MM.1S (cell line): ENCODE measurements around the gene RAI2.

Source experiments
- DNase-seq: peaks from one replicate; pipeline ENCODE4 v3.0.0-alpha.2; 2015
- H2AFZ ChIP-seq: fragments of 300-600 bp; sonication (generic); 2 replicates; pipeline ENCODE4 v1.6.0; 2016; ENCODE audit warnings: antibody characterized with exemption, low read length
- H3F3A ChIP-seq: fragments of 300-600 bp; sonication (generic); 2 replicates; pipeline ENCODE4 v1.6.1; 2016; ENCODE audit warnings: mild to moderate bottlenecking, antibody characterized with exemption, low read length, moderate library complexity, mixed read lengths; ENCODE audit not compliant: insufficient read depth
- H3K27ac ChIP-seq: fragments of 300-600 bp; sonication (generic); 2 replicates; pipeline ENCODE4 v1.5.1; 2016; ENCODE audit warnings: mild to moderate bottlenecking, low read length
- H3K27me3 ChIP-seq: fragments of 300-600 bp; sonication (generic); replicated peaks from 2 replicates; pipeline ENCODE4 v1.6.0; 2016; ENCODE audit warnings: low read length; ENCODE audit not compliant: insufficient read depth
- H3K36me3 ChIP-seq: fragments of 300-600 bp; sonication (generic); replicated peaks from 2 replicates; pipeline ENCODE4 v1.6.1; 2016; ENCODE audit warnings: mild to moderate bottlenecking, low read length, mixed read lengths; ENCODE audit not compliant: insufficient read depth
- H3K4me1 ChIP-seq: fragments of 300-600 bp; sonication (generic); 2 replicates; pipeline ENCODE4 v1.6.1; 2016; ENCODE audit warnings: low read length, mixed read lengths
- H3K4me2 ChIP-seq: fragments of 300-600 bp; sonication (generic); 2 replicates; pipeline ENCODE4 v1.6.0; 2016; ENCODE audit warnings: low read depth, low read length
- H3K4me3 ChIP-seq: fragments of 300-600 bp; sonication (generic); 2 replicates; pipeline ENCODE4 v1.5.1; 2016; ENCODE audit warnings: low read length, mixed read lengths
- H3K79me2 ChIP-seq: fragments of 300-600 bp; sonication (generic); 2 replicates; pipeline ENCODE4 v1.6.1; 2016; ENCODE audit warnings: mixed run types, low read length, mixed read lengths
- H3K9ac ChIP-seq: fragments of 300-600 bp; sonication (generic); 2 replicates; pipeline ENCODE4 v1.6.1; 2016; ENCODE audit warnings: low read length, mixed read lengths
- H3K9me2 ChIP-seq: fragments of 300-600 bp; sonication (generic); replicated peaks from 2 replicates; pipeline ENCODE4 v1.6.1; 2016; ENCODE audit warnings: mild to moderate bottlenecking, low read length, mixed read lengths; ENCODE audit not compliant: insufficient read depth
- H3K9me3 ChIP-seq: fragments of 300-600 bp; sonication (generic); replicated peaks from 2 replicates; pipeline ENCODE4 v1.6.1; 2016; ENCODE audit warnings: mild to moderate bottlenecking, low read length, mixed read lengths; ENCODE audit not compliant: insufficient read depth
- H4K20me1 ChIP-seq: fragments of 300-600 bp; sonication (generic); 2 replicates; pipeline ENCODE4 v1.6.1; 2016; ENCODE audit warnings: mild to moderate bottlenecking, low read length, moderate library complexity, mixed read lengths; ENCODE audit not compliant: insufficient read depth
- EZH2 ChIP-seq: fragments of 300-600 bp; sonication (generic); optimal IDR thresholded peaks from 2 replicates; pipeline ENCODE3; 2017; ENCODE audit warnings: low read depth, mild to moderate bottlenecking, antibody characterized with exemption, low read length, mixed read lengths
- EZH2phosphoT487 ChIP-seq: fragments of 300-600 bp; sonication (generic); IDR thresholded peaks from 2 replicates; pipeline ENCODE4 v1.6.1; 2018; ENCODE audit warnings: antibody characterized with exemption, low read length
- TF ChIP-seq, protein P1 (sequence below): fragments of 300-600 bp; sonication (generic); IDR thresholded peaks from 2 replicates; pipeline ENCODE4 v1.5.1; 2016; ENCODE audit warnings: antibody characterized with exemption, low read length, mixed read lengths

Gene RAI2

GRCh38 chrX:17854069-17854468 is 7.0 kb downstream of the RAI2 start:
- Histone ChIP-seq H3K27ac (no peak overlapping the region), H4K20me1 (no peaks in the 10 kb centered on the region), H3K4me1 (no peaks in the 10 kb centered on the region), H3K4me2 (no peak overlapping the region), H2AFZ (no peak overlapping the region), H3K27me3 (no peaks in the 10 kb centered on the region), H3K4me3 (no peak overlapping the region), H3K9me3 (no peaks in the 10 kb centered on the region), H3K79me2 (no peaks in the 10 kb centered on the region), H3K9ac (no peak overlapping the region), H3K9me2 (no peaks in the 10 kb centered on the region), H3K36me3 (no peaks in the 10 kb centered on the region), H3F3A (no peaks in the 10 kb centered on the region)
- DNase-seq = no peak
- TF ChIP-seq, protein P1, sequence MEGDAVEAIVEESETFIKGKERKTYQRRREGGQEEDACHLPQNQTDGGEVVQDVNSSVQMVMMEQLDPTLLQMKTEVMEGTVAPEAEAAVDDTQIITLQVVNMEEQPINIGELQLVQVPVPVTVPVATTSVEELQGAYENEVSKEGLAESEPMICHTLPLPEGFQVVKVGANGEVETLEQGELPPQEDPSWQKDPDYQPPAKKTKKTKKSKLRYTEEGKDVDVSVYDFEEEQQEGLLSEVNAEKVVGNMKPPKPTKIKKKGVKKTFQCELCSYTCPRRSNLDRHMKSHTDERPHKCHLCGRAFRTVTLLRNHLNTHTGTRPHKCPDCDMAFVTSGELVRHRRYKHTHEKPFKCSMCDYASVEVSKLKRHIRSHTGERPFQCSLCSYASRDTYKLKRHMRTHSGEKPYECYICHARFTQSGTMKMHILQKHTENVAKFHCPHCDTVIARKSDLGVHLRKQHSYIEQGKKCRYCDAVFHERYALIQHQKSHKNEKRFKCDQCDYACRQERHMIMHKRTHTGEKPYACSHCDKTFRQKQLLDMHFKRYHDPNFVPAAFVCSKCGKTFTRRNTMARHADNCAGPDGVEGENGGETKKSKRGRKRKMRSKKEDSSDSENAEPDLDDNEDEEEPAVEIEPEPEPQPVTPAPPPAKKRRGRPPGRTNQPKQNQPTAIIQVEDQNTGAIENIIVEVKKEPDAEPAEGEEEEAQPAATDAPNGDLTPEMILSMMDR = no peak
- TF ChIP-seq EZH2phosphoT487 (no peak), EZH2 (no peak)

- H3K4me2 ChIP-seq = no peak overlapping the region
- H3K4me1 ChIP-seq = no peaks in the 10 kb centered on the region
- H3K27me3 ChIP-seq = no peaks in the 10 kb centered on the region
- H3K9me2 ChIP-seq = no peaks in the 10 kb centered on the region
- H3K36me3 ChIP-seq = no peaks in the 10 kb centered on the region
- no peaks in the 10 kb centered on the region for H3K9me3 ChIP-seq
- H3K9ac ChIP-seq = no peak overlapping the region
- no peaks in the 10 kb centered on the region for H4K20me1 ChIP-seq
- no peak overlapping the region for H3K27ac ChIP-seq
- no peak overlapping the region for H3K4me3 ChIP-seq
- no peak for DNase-seq
- H3F3A ChIP-seq = no peaks in the 10 kb centered on the region
- no peak overlapping the region for H2AFZ ChIP-seq
- TF ChIP-seq, protein P1 = no peak
- TF ChIP-seq EZH2 = no peak
- TF ChIP-seq EZH2phosphoT487 = no peak
- H3K79me2 ChIP-seq = no peaks in the 10 kb centered on the region
These were observed 9.2 kb downstream of the RAI2 start for GRCh38 chrX:17851874-17852273.

GRCh38 chrX:17848545-17849265 is 12.4 kb downstream of the RAI2 start:
- Histone ChIP-seq H3K9me2 (no peaks in the 10 kb centered on the region), H3K9ac (no peak overlapping the region), H4K20me1 (no peaks in the 10 kb centered on the region), H3K27ac (no peak overlapping the region), H3F3A (no peaks in the 10 kb centered on the region), H3K4me1 (no peaks in the 10 kb centered on the region), H3K36me3 (no peaks in the 10 kb centered on the region), H3K4me2 (no peak overlapping the region), H3K4me3 (no peak overlapping the region), H3K9me3 (no peaks in the 10 kb centered on the region), H3K27me3 (no peaks in the 10 kb centered on the region), H3K79me2 (no peaks in the 10 kb centered on the region), H2AFZ (no peak overlapping the region)
- DNase-seq = no peak
- no peak for TF ChIP-seq EZH2phosphoT487
- no peak for TF ChIP-seq EZH2

DNA sequence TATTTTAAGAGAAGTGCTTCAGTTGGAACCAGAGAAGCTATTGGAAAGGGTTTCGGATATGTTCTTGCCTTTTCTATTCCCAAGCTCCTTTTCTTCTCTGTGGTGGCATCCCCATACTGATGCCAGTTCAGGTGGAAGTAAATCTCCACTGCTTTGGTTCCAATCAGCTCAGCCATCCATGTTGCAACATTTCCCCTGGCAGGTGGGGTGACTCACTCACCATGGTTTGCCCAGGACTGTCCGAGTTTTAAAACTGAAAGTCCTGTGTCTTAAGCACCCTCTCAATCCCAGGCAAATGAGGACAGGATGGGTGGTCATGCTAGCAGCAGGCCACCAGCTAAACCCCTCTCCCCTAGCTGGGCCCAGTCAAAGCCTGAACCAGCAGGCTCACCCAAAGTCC is 15.1 kb downstream of the RAI2 start:
- H4K20me1 ChIP-seq = no peaks in the 10 kb centered on the region
- H3K9me2 ChIP-seq = no peaks in the 10 kb centered on the region
- H3F3A ChIP-seq = no peaks in the 10 kb centered on the region
- no peak overlapping the region for H3K4me3 ChIP-seq
- H3K9ac ChIP-seq = no peak overlapping the region
- no peak overlapping the region for H3K4me2 ChIP-seq
- DNase-seq = no peak
- H2AFZ ChIP-seq = no peak overlapping the region
- H3K9me3 ChIP-seq = no peaks in the 10 kb centered on the region
- TF ChIP-seq, protein P1 = no peak
- no peak for TF ChIP-seq EZH2
- no peak for TF ChIP-seq EZH2phosphoT487
- H3K27ac ChIP-seq = no peak overlapping the region
- H3K27me3 ChIP-seq = no peaks in the 10 kb centered on the region
- no peaks in the 10 kb centered on the region for H3K79me2 ChIP-seq
- H3K4me1 ChIP-seq = no peaks in the 10 kb centered on the region
- H3K36me3 ChIP-seq = no peaks in the 10 kb centered on the region
